K562 (cell line): Measurements from ENCODE around the gene SYT1. TPM values are rescaled to one million over a fixed set of nuclear protein-coding genes. Genes with fewer than 3 reads are reported as not detected.

Experiments
- ATAC-seq: fragments of 200-7000 bp; cut with Tn5 transposase; 3 replicates; pipeline ENCODE4 v1.9.1; 2020; ENCODE audit warnings: moderate library complexity
- BruUV-seq: library from RNA; stranded (reverse); fragments of 400-500 nt; replicated peaks from 2 replicates; lab custom pipeline; 2021; lab: Mats Ljungman, UMichigan
- CTCF ChIA-PET: fragments of 300-600 bp; formaldehyde crosslinking; extraction: SDS; loops from one replicate; lab custom pipeline; 2021; ENCODE audit warnings: low intra/inter-chr PET ratio; lab: Yijun Ruan, JAX
- POLR2A ChIA-PET: fragments of 300-600, 350-650 bp; sonication (Branson Sonifier 250); formaldehyde crosslinking; extraction: SDS; loops from one replicate; lab custom pipeline; 2021; ENCODE audit warnings: antibody characterized with exemption, inconsistent platforms; lab: Yijun Ruan, JAX
- DNase-seq, 4 experiments: peaks; one replicate each; pipeline versions ENCODE4 v3.0.0 to v3.0.0-alpha.2; 2011 to 2018; ENCODE audit warnings: low spot score in 3 of 4, mixed read lengths in 3 of 4; ENCODE audit errors: extremely low read depth in 1 of 4
- FAIRE-seq: peaks from 2 replicates; lab custom pipeline; 2011; peaks lifted over from hg19 to GRCh38; lab: Jason Lieb, UNC
- H2AFZ ChIP-seq: 2 replicates; pipeline ENCODE4 v1.6.0; 2011; ENCODE audit warnings: low read depth, low read length, control low read depth, inconsistent platforms
- H3K27ac ChIP-seq: fragments of 200-600 bp; 3 replicates; pipeline ENCODE4 v1.8.0; 2011; ENCODE audit warnings: low read depth, mild to moderate bottlenecking, control low read depth, inconsistent platforms, low read length, moderate library complexity, mixed read lengths; ENCODE audit errors: extremely low read depth
- H3K27me3 ChIP-seq, 2 experiments: fragments of 300-600 bp in 1 of 2; 2 replicates in 1 of 2; 3 replicates in 1 of 2; pipeline versions ENCODE4 v1.6.0 to v1.8.0; 2011; ENCODE audit warnings: inconsistent platforms in 2 of 2, low read length in 2 of 2, mild to moderate bottlenecking in 1 of 2, mixed read lengths in 1 of 2, moderate library complexity in 1 of 2; ENCODE audit not compliant: control insufficient read depth in 2 of 2, insufficient read depth in 2 of 2
- H3K36me3 ChIP-seq: fragments of 300-600 bp; 3 replicates; pipeline ENCODE4 v1.8.0; 2011; ENCODE audit warnings: mild to moderate bottlenecking, low read length, inconsistent platforms; ENCODE audit not compliant: control insufficient read depth, insufficient read depth
- H3K4me1 ChIP-seq, 2 experiments: fragments of 200-600 bp in 1 of 2; replicated peaks in 1 of 2; 2 replicates in 1 of 2; 3 replicates in 1 of 2; pipeline versions ENCODE4 v1.5.1 to v1.8.0; 2011; ENCODE audit warnings: inconsistent platforms in 2 of 2, low read length in 2 of 2, mild to moderate bottlenecking in 1 of 2, mixed read lengths in 1 of 2, moderate library complexity in 1 of 2; ENCODE audit not compliant: control insufficient read depth in 2 of 2, insufficient read depth in 2 of 2
- H3K4me2 ChIP-seq: 2 replicates; pipeline ENCODE4 v1.6.1; 2011; ENCODE audit warnings: low read length, control low read depth, inconsistent platforms, mixed read lengths; ENCODE audit not compliant: insufficient read depth
- H3K4me3 ChIP-seq: fragments of 200-600 bp; sonication (generic), shearing (Covaris generic); 2 replicates; pipeline ENCODE4 v1.5.1; 2016; ENCODE audit warnings: control low read depth, inconsistent platforms
- H3K79me2 ChIP-seq: fragments of 200-600 bp; 3 replicates; pipeline ENCODE4 v1.8.0; 2011; ENCODE audit warnings: low read length, inconsistent platforms; ENCODE audit not compliant: control insufficient read depth, insufficient read depth
- H3K9ac ChIP-seq, 2 experiments: 2 replicates each; pipeline versions ENCODE4 v1.6.0 to v1.6.1; 2011; ENCODE audit warnings: low read depth in 2 of 2, low read length in 2 of 2, control low read depth in 1 of 2, inconsistent platforms in 1 of 2, mild to moderate bottlenecking in 1 of 2, mixed read lengths in 1 of 2; ENCODE audit not compliant: insufficient read depth in 1 of 2
- H3K9me1 ChIP-seq: one replicate; pipeline ENCODE4 v1.6.0; 2011; ENCODE audit warnings: inconsistent platforms, mild to moderate bottlenecking, low read length, moderate library complexity; ENCODE audit not compliant: control insufficient read depth, insufficient read depth
- H3K9me3 ChIP-seq: replicated peaks from 2 replicates; pipeline ENCODE4 v1.5.1; 2011; ENCODE audit warnings: low read depth, low read length, inconsistent platforms; ENCODE audit not compliant: control insufficient read depth, insufficient read depth
- H4K20me1 ChIP-seq: replicated peaks from 2 replicates; pipeline ENCODE4 v1.6.1; 2011; ENCODE audit warnings: low read length, inconsistent platforms, mixed read lengths; ENCODE audit not compliant: control insufficient read depth, insufficient read depth
- CHD1 ChIP-seq: fragments of 200-600 bp; sonication (generic); IDR thresholded peaks from one replicate; pipeline ENCODE4 v1.6.1; 2012; ENCODE audit warnings: mild to moderate bottlenecking, moderate library complexity, low read length, inconsistent platforms
- HMBOX1 ChIP-seq: sonication (generic); IDR thresholded peaks from 2 replicates; pipeline ENCODE4 v1.6.1; 2016
- ILF3 ChIP-seq: fragments of 450-650 bp; IDR thresholded peaks from 2 replicates; pipeline ENCODE4 v1.6.1; 2018; ENCODE audit warnings: antibody characterized with exemption, mild to moderate bottlenecking, moderate library complexity, borderline replicate concordance
- MLLT1 ChIP-seq, 2 experiments: fragments of 450-650 bp; IDR thresholded peaks; 2 replicates each; pipeline ENCODE4 v1.6.1; 2016
- MTA2 ChIP-seq: fragments of 450-650 bp; IDR thresholded peaks from 2 replicates; pipeline ENCODE4 v1.6.1; 2016; ENCODE audit warnings: low read depth
- NR3C1 ChIP-seq: sonication (generic); formaldehyde crosslinking; IDR thresholded peaks from 2 replicates; pipeline ENCODE4 v1.8.1; 2022; ENCODE audit warnings: missing genetic modification reagents
- NUFIP1 ChIP-seq: fragments of 450-650 bp; IDR thresholded peaks from 2 replicates; pipeline ENCODE4 v1.6.1; 2018; ENCODE audit not compliant: partially characterized antibody
- SOX6 ChIP-seq: fragments of 450-650 bp; IDR thresholded peaks from 2 replicates; pipeline ENCODE4 v1.6.1; 2014; ENCODE audit warnings: mild to moderate bottlenecking
- SRSF7 ChIP-seq: fragments of 200-400 bp; formaldehyde crosslinking; optimal IDR thresholded peaks from 2 replicates; pipeline ENCODE3; 2017; ENCODE audit warnings: mild to moderate bottlenecking, low read depth, low read length
- ZNF3 ChIP-seq: fragments of 250-450 bp; sonication (Bioruptor Pico); IDR thresholded peaks from 2 replicates; pipeline ENCODE4 v1.5.0; 2021; ENCODE audit warnings: mild to moderate bottlenecking, moderate library complexity
- ZNF75A ChIP-seq: fragments of 450-650 bp; formaldehyde crosslinking; IDR thresholded peaks from 2 replicates; pipeline ENCODE4 v1.4.0; 2020; ENCODE audit warnings: mild to moderate bottlenecking
- in situ Hi-C: fragments of 300-500 bp; cut with MboI; formaldehyde crosslinking; loops from 4 replicates; pipeline ENCODE4 v1.15.0; 2018; ENCODE audit warnings: inconsistent platforms, mixed read lengths
- intact Hi-C: fragments of 100-400 bp; cut with micrococcal nuclease; formaldehyde crosslinking; loops from 2 replicates; pipeline ENCODE4 v1.14.2; 2022
- polyA plus RNA-seq, 8 experiments: library from polyadenylated mRNA; depleted of rRNA in 4 of 8; stranded (reverse) in 5 of 8; unstranded in 3 of 8; fragments of >200 nt; fragmentation: Nextera tagmentation in 2 of 8; fragmentation: Illumina TruSeq in 1 of 8; extraction: Ambion mirVana in 2 of 8; extraction: Trizol in 1 of 8; gene quantifications; 2 replicates each; pipeline versions ENCODE4 v1.2.1 to v1.2.3, GENCODE V29; 2011 to 2014; ENCODE audit warnings: inconsistent platforms in 1 of 8, missing spikeins in 1 of 8
- total RNA-seq, 7 experiments: library from RNA; depleted of rRNA in 6 of 7; stranded (reverse); fragments of >200 nt in 6 of 7; fragmentation: Illumina TruSeq in 2 of 7; extraction: Trizol in 2 of 7; gene quantifications; 2 replicates each; pipeline versions ENCODE4 v1.2.1 to v1.2.3, GENCODE V29; 2011 to 2021; ENCODE audit warnings: low replicate concordance in 1 of 7

Gene SYT1
- total and polyA plus RNA-seq, 9 of the 15 experiments (the other 6 are each of a cell fraction or from before 2014, with no cell fraction given): 0.03 to 0.13 (median 0.07) TPM; not detected in 4

GRCh38 chr12:79067977-79068376 lies 203.4 kb downstream of the SYT1 start (continued):
- TF ChIP-seq MLLT1 (IDR thresholded peaks at IDR 0.05): no peak
- TF ChIP-seq NR3C1 (CRISPR knock-in tag): no peak
- no peak for TF ChIP-seq MTA2
- TF ChIP-seq SOX6: no peak
- TF ChIP-seq HMBOX1: no peak

- Histone ChIP-seq H3K4me3 (no peak overlapping the region), H3K4me2 (no peak overlapping the region), H3K79me2 (no peaks in the 10 kb centered on the region), H3K9me3 (no peaks in the 10 kb centered on the region), H3K27ac (no peak overlapping the region), H3K9me1 (no peaks in the 10 kb centered on the region), H3K4me1 (no peaks in the 10 kb centered on the region), H3K36me3 (no peaks in the 10 kb centered on the region), H4K20me1 (no peaks in the 10 kb centered on the region), H3K27me3 (no peaks in the 10 kb centered on the region), H3K9ac (no peak overlapping the region), H2AFZ (no peak overlapping the region)
- BruUV-seq: no TSS peak
- ATAC-seq: no peak
- no peak for DNase-seq
- POLR2A ChIA-PET: no interaction called here
- no peak for FAIRE-seq
- CTCF ChIA-PET: no interaction called here
- in situ Hi-C loops (no loop called here), intact Hi-C loops (no loop called here)
- TF ChIP-seq SRSF7: no peak
- TF ChIP-seq ZNF75A (CRISPR knock-in tag): no peak
- no peak for TF ChIP-seq ILF3
- TF ChIP-seq CHD1: no peak
- TF ChIP-seq ZNF3 (CRISPR knock-in tag): no peak
- TF ChIP-seq NUFIP1: no peak
These were observed 204.4 kb downstream of the SYT1 start for GRCh38 chr12:79069009-79069408.
